Mucosa of descending colon (tissue), 3 donors: ENCODE results near the gene CD63. TPM values are rescaled to one million over a fixed set of nuclear protein-coding genes. Genes with fewer than 3 reads are reported as not detected.
"Not testable (repeated sequence)": the region's sequence is repeated elsewhere in the genome, so short reads cannot be mapped to it uniquely, and the experiment has no call there.

Experiments
- ATAC-seq: fragments of 200-7000 bp; cut with Tn5 transposase; one replicate; pipeline ENCODE4 v1.9.1; 2020; ENCODE audit warnings: mild to moderate bottlenecking, moderate library complexity
- DNase-seq, 3 donors: peaks; one replicate each; pipeline ENCODE4 v3.0.0-alpha.2; 2020
- H3K36me3 ChIP-seq: fragments of 200-600 bp; one replicate; pipeline ENCODE4 v1.8.0; 2021; ENCODE audit warnings: low read depth, mild to moderate bottlenecking
- H3K4me1 ChIP-seq: fragments of 200-600 bp; one replicate; pipeline ENCODE4 v1.8.0; 2021; ENCODE audit warnings: low read depth, mild to moderate bottlenecking
- H3K4me3 ChIP-seq: fragments of 200-600 bp; one replicate; pipeline ENCODE4 v1.8.0; 2021; ENCODE audit warnings: mild to moderate bottlenecking
- H3K9me3 ChIP-seq: fragments of 200-600 bp; one replicate; pipeline ENCODE4 v1.8.0; 2021; ENCODE audit warnings: mild to moderate bottlenecking
- intact Hi-C, 2 donors: fragments of 100-400 bp; cut with DNase I in 1 of 2; cut with micrococcal nuclease in 1 of 2; formaldehyde crosslinking; loops; one replicate each; pipeline versions ENCODE4 v1.11.0 to v1.11.1; 2022; cut with DNase I, micrococcal nuclease
- total RNA-seq, 3 donors: library from RNA; stranded (reverse); fragmentation: NEBNext Ultra II Directional in 2 of 3; extraction: Animal tissue kit (Norgen Biotek cat#: 25700) in 2 of 3; gene quantifications; one replicate each; pipeline versions ENCODE4 v1.2.1 to v1.2.4, GENCODE V29; 2021 to 2023
- TF ChIP-seq, protein P1 (sequence below): fragments of 200-600 bp; IDR thresholded peaks from one replicate; pipeline ENCODE4 v1.8.0; 2022; ENCODE audit warnings: antibody characterized with exemption, mild to moderate bottlenecking
- donor health status: DM: no; HTN: no; CAD: no; lungs with moderate emphysema.
- donor health status: DM: no; HTN: no; CAD: no.
- donor health status: DM: no; HTN: yes; CAD: no.

CD63 gene
- total RNA-seq, 3 donors from 2014 or later = 992 to 1,177 (median 1,016) TPM

- ATAC-seq (no peak), DNase-seq (no peak)
- Histone ChIP-seq H3K36me3 (peaks cover 5% of the 10 kb centered on the region), H3K4me1 (no peaks in the 10 kb centered on the region), H3K9me3 (no peaks in the 10 kb centered on the region), H3K4me3 (no peak overlapping the region)
- TF ChIP-seq, protein P1, sequence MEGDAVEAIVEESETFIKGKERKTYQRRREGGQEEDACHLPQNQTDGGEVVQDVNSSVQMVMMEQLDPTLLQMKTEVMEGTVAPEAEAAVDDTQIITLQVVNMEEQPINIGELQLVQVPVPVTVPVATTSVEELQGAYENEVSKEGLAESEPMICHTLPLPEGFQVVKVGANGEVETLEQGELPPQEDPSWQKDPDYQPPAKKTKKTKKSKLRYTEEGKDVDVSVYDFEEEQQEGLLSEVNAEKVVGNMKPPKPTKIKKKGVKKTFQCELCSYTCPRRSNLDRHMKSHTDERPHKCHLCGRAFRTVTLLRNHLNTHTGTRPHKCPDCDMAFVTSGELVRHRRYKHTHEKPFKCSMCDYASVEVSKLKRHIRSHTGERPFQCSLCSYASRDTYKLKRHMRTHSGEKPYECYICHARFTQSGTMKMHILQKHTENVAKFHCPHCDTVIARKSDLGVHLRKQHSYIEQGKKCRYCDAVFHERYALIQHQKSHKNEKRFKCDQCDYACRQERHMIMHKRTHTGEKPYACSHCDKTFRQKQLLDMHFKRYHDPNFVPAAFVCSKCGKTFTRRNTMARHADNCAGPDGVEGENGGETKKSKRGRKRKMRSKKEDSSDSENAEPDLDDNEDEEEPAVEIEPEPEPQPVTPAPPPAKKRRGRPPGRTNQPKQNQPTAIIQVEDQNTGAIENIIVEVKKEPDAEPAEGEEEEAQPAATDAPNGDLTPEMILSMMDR = no peak
- intact Hi-C loops = no loop called here
These were observed 33.8 kb upstream of the CD63 start for GRCh38 chr12:55762646-55763045.

DNA sequence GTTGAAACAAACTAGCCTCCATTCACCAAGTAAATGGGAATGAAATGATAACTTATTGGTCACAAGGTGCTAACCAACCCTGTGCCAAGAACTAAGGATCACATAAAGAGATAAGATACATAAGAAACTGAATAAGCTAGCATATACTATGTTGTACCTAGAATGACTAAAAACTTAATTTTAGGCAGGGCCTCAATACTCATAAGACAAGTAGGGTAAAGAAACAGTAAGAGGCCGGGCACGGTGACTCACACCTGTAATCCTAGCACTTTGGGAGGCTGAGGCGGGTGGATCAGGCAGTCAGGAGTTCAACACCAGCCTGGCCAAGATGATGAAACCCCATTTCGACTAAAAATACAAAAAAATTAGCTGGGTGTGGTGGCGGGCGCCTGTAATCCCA is 31.9 kb upstream of the CD63 start:
- no peak overlapping the region for H3K4me3 ChIP-seq
- ATAC-seq (no peak), DNase-seq (no peak)
- H3K36me3 ChIP-seq = peaks cover 5% of the 10 kb centered on the region
- TF ChIP-seq, protein P1 = no peak
- no peaks in the 10 kb centered on the region for H3K9me3 ChIP-seq
- H3K4me1 ChIP-seq = no peaks in the 10 kb centered on the region
- intact Hi-C loops = no loop called here

DNA sequence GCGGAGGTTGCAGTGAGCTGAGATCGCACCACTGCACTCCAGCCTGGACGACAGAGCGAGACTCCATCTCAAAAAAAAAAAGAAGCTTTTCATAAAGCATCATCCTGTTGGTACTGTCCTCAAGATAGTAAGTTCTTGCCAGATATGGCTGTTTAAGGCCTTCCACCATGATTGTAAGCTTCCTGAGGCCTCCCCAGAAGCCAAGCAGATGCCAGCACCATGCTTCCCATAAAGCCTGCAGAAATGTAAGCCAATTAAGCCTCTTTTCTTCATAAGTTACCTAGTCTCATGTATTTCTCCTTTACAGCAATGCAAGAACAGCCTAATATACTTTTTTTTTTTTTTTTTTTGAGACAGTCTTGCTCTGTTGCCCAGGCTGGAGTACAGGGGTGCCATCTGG is 29.8 kb upstream of the CD63 start:
- not testable (repeated sequence) for DNase-seq

DNA sequence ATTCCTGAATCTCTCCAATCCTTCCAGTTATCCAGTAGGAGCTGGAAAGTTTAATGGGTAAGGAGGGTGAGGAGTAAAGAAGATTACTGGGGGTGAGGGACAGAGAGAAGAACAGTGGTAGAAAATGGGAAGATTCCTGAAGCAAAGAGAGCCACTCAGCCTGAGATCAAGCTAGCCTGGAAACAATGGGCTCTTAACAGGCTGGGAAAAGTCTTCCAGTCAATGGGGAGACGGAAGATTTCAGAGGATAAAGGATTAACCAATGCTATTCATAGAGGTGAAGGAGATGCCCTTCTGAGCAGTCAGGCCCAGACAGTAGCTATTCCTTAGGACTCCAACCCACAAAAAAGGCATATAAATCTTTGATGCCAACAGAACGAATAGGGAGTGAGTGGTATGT is 28.9 kb upstream of the CD63 start:
- Histone ChIP-seq H3K36me3 (peaks cover 5% of the 10 kb centered on the region), H3K9me3 (no peaks in the 10 kb centered on the region), H3K4me3 (no peak overlapping the region), H3K4me1 (no peaks in the 10 kb centered on the region)
- ATAC-seq (no peak), DNase-seq (no peak)
- intact Hi-C loops = no loop called here
- TF ChIP-seq, protein P1 = no peak

More for the DNA sequence above, 29.8 kb upstream of the CD63 start:
- H3K4me3 ChIP-seq, intact Hi-C loops, H3K4me1 ChIP-seq, ATAC-seq, H3K9me3 ChIP-seq, H3K36me3 ChIP-seq: not testable (repeated sequence)

DNA sequence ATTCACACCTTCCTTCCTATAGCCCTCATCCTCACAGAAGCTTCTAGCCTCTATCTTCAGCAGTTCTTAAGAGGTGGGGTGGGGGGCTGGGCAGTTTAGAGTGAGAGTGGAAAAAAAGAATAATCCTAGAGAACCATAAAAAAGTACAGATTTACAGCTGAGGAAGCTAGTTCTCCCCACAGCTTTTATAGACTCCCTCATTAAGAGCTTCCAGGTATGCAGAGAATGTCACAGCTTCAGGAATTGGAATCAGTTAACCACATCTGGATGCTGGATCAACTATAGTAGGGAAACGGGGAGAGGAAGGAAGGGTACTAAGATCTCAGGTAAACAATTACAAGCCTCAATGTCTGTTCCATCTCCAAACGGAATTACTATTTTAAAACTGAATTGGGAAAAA is 26.4 kb upstream of the CD63 start:
- no peak overlapping the region for H3K4me3 ChIP-seq
- no peak for ATAC-seq
- no peaks in the 10 kb centered on the region for H3K9me3 ChIP-seq
- peaks cover 5% of the 10 kb centered on the region for H3K36me3 ChIP-seq
- intact Hi-C loops = no loop called here
- H3K4me1 ChIP-seq = no peaks in the 10 kb centered on the region
- DNase-seq = no peak
- TF ChIP-seq, protein P1 = no peak

- Histone ChIP-seq H3K4me1 (peaks cover 8% of the 10 kb centered on the region), H3K9me3 (no peaks in the 10 kb centered on the region), H3K36me3 (no peaks in the 10 kb centered on the region), H3K4me3 (no peak overlapping the region)
- no peak for ATAC-seq
- TF ChIP-seq, protein P1 = no peak
- DNase-seq = no peak
- intact Hi-C loops = loop anchor here in 1 of 2 donors (10.0 kb wide), 1 partner anchor 46 kb away; no protein-coding TSS in a partner anchor
These were observed 19.6 kb upstream of the CD63 start for GRCh38 chr12:55748230-55748993.
